NCI-H82 (cell line): ENCODE data around the gene LYRM4.

Source experiments
- DNase-seq: peaks from one replicate; lab custom pipeline; 2025; lab: John Stamatoyannopoulos, UW

Gene LYRM4

DNA sequence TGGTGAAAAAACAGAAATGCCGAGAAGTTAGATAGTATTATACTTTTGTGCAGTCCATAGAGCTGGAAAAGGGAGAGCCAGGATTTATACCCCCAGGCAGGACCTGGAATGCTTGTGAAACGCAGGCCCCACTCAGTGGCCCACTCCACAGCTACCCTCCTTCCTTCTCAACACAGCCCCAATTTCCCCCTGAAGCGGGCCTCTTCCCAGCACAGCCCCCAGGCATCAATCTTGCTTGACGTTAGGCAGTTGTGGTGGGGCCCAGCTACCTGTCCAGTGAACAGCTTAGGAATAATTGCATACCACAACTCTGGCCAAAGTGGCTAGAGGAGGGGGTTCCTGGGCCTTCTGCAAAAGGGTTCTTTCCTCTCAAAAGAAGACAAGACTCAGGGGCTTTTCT, 114.4 kb downstream of the LYRM4 start:
- no peak for DNase-seq

DNA sequence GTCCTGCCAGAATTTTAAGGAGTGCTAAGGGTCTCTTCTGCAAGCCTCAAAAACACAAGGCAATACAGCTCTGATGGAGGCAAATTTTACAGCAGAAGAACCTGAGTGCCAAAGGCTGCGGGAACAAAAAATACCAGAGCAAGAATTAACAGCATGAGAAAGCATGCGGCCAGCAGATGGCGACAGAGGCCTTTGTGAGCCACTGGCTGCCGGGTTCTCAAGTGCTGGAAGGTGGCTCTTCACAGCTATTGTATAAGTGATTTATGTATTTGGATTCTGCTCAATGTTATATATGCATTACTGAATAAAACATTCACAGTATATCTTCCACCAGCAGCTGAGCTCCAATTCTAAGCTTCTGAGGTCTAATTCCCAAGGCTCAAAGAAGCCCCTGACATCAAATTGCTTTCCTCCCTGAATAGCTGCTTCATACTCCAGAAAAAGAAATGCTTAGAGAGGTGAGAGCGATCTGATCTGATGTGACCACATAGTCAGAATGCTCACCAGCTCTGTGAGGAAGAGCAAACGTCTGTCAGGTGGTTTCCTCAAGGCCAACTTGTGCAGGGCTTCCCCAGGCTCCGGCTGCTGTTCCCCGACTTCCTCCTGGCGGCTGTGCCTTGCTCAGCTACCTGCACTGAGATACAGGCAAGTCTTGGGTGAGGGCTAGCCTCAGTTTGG, 117.0 kb downstream of the LYRM4 start:
- peak; percentile 90 for DNase-seq

- no peak for DNase-seq
These were observed 117.8 kb downstream of the LYRM4 start for GRCh38 chr6:5142915-5143314.

DNA sequence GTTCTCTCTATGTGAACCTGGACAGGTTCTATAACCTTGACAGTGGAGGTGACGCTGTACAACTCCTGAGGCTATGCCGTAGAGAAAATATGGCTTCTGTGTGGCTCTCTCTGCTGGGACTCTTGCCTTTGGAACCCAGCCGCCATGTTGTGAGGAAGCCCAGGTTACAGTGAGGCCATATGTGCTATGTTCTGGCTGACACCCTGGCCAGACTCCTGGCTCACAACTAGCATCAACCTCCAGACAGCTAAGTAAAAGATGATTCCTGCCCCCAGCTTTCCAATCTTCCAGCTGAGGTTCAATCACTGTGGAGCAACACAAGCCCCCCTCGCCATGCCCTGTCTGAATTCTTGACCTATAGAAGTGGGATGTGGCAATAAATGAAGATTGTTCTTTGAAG, 118.6 kb downstream of the LYRM4 start:
- DNase-seq: no peak

DNA sequence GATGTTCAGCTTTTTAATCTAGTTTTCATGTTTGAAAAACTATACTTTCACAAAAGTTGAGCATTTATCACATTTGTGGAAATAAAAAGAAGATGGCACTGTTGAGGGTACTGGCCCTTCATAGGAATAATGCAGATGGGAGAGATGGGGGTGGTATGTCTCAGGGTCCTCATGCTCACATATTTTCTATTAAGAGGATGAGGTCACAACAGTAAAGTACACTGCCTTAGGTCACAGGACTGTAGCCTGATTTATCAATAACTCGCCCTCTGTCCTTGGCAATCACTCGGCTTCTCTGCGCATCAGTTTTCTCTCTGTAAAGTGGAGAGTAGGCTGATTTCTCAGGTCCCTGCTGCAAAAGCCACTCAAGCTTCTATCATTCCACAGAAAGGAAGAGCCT, 119.7 kb downstream of the LYRM4 start:
- no peak for DNase-seq

DNA sequence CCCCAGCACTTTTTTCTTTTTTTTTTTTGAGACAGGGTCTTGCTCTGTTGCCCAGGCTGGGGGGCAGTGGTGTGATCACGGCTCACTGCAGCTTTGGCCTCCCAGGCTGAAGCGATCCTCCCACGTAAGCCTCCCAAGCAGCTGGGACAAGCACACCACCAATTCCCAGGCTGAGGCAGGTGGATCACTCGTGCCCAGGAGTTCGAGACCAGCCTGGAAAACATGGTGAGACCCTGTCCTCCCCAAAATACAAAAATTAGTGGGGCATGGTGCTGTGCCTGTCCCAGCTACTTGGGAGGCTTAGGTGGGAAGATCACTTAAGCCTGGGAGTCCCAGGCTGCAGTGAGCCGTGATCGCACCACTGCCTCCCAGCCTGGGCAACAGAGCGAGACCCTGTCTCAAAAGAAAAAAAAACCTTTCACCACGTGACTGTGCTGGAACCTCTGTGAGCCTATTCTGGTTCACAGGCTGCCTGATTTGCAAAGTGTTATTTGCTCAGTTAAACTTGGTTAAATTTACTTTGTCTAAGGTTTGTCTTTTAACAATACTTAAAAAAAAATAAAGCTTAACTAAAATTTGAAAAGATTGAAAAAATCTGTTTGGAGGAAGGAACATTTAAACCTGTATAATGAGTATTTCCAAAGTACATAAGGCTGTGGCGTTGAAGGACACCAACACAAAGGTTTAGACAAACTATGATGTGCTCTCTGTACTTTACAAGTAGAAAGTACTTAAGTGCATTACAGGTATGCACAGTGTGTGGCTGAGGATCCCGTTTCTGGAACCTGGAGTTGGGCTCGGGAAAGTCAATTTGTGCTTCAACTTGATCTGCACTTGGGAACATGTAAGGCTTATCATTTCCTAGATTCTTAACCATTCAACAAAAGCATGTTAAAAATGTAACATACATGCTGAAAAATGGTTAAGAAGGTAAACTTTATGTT, 120.7 kb downstream of the LYRM4 start:
- no peak for DNase-seq

DNA sequence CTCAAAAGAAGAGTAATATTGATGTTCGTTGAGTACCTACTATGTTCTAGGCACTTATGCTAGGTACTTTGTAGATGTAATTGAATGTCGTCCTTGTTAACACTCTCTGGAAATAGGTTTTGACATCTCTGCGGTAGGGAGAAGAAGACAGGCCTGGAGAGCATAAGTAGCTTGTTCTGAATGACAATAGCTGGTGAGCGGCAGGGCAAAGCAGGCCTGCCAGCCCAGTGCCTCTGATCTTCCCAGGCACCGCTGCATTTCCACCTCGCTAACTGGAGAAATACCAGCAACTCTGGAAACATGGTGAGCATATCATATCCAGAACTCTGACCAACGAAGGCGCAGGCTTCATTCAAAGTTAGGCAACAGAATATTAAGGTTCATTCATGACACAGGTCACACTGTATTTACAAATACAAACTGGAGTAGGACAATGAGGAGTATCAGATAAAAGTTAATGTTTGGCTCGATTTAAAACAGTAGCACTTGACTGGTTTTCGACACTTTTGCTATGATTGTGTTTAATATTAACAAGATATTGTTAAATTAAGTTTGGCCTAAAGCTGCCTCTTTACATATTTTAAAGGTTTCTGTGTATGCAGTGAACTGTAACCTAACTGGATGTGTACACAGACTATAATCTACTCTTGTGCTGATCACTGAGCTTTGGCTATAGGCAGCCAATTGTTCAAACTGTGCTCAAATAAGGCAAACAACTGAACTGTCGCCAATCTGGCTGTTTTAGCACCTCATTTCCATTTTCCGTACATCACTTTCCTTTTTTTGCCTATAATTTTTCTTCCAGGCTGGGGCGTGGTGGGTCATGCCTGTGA, 121.5 kb downstream of the LYRM4 start:
- DNase-seq: no peak

- no peak for DNase-seq
These were observed 123.9 kb downstream of the LYRM4 start for GRCh38 chr6:5136851-5137250.

- DNase-seq: peak; percentile 62
These were observed 124.9 kb downstream of the LYRM4 start for GRCh38 chr6:5135788-5136376.

- no peak for DNase-seq
These were observed 126.8 kb downstream of the LYRM4 start for GRCh38 chr6:5133943-5134342.

DNA sequence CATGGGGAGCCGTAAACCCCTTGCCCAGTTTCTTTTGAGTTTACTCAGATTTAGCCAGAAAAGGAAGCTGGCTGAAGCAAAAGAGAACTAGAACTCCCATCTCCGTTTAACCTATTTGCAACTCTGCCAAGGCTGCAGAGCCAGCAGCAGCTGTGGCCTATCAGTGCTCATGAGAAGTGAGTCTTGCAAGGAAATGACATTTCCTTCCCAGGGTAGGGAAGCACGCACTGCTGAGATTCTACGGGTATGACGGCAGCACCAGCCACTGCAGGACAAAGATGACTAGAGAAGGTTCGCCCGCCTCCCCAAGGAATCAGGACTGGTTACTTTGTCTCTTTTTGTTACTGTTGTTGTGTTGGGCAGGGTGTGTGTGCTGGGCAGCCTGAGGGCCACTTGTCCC, 128.0 kb downstream of the LYRM4 start:
- no peak for DNase-seq

GRCh38 chr6:5130135-5130866, 130.4 kb downstream of the LYRM4 start:
- DNase-seq: no peak

DNA sequence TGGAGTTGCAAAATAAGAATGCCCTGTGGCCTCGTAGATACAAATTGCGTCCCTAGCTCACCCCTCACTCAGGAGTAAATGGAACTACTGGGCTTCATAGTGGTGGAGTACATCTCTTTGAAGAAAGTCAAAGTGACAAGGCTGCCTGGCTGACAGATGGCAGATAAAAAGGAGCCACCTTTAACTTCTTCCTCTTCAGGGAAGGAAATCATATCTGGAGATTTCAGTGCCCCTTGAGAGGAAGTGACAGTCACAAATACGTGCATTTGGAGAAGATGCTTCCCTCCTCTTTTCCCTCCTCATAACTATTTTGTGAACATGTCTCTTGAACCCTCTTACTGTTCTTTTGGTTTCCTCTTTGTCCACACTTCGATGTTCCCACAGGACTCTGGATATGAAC, 132.4 kb downstream of the LYRM4 start:
- DNase-seq: no peak

GRCh38 chr6:5127106-5127687, 133.6 kb downstream of the LYRM4 start:
- no peak for DNase-seq

DNA sequence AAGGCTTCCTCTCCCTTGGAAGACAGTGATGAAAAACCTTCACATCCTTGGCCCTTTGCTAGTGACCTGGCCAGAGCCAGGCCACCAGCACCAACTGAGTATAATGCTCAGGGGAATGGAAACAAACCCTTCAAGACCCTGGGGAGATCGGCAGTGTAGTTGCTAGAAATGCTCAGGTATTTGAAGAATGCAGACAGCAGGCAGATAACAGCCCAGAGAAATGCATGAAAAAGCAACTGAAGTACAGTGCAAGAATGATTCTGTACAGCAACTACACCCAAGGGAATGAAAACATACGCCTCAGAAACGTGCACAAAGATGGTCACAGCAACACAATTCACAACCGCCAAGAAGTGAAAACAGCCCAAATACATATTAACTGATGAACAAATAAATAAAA, 134.5 kb downstream of the LYRM4 start:
- no peak for DNase-seq

GRCh38 chr6:5125152-5126006, 135.4 kb downstream of the LYRM4 start:
- no peak for DNase-seq

- no peak for DNase-seq
These were observed 136.2 kb downstream of the LYRM4 start for GRCh38 chr6:5124526-5124925.

- no peak for DNase-seq
These were observed 137.2 kb downstream of the LYRM4 start for GRCh38 chr6:5123296-5124143.

DNA sequence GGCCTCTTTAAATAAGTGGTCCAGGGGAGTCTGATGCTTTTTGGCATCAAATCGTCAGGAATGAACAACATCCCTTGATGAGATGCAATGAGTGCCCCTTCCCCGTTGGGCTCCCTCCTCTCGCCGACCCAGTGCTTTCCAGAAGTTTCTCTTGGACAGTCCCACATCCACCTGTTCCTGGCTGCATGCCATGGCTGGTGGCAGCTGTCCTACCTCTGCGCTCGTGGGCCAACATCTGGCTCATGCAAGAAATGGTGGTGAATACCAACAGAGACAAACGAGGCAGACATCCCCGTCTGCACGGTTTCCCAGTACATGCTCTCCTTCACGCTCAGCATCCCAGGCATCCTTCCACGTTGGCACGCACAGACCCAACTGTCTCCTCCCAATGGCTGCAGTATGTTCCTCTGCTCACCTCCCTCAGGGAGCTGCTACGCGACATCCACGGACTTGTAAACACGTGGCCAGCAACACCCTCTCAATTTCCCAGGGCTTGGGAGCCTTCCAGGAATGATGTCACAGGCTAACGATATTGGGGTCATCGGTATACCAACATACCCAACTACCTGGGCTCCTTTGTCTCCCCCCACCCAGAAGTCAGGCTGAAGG, 138.1 kb downstream of the LYRM4 start:
- no peak for DNase-seq
